ENCODE measurements around the gene CMTM8.

The CMTM8 gene

GRCh38 chr3:32340611-32341365, 102.3 kb downstream of the CMTM8 start:
- no peak for DNase-seq

GRCh38 chr3:32347343-32348125, 109.1 kb downstream of the CMTM8 start:
- no peak for DNase-seq

GRCh38 chr3:32349184-32349583, 110.7 kb downstream of the CMTM8 start:
- no peak for DNase-seq

- peak in 1 of 2 experiments; percentile 51 for DNase-seq
These were observed 114.1 kb downstream of the CMTM8 start for GRCh38 chr3:32352563-32352962.

- no peak for DNase-seq
These were observed 114.9 kb downstream of the CMTM8 start for GRCh38 chr3:32353351-32353750.

GRCh38 chr3:32354362-32354778, 115.9 kb downstream of the CMTM8 start:
- DNase-seq: no peak

GRCh38 chr3:32355751-32356291, 117.3 kb downstream of the CMTM8 start:
- DNase-seq: no peak

- DNase-seq: no peak
These were observed 121.4 kb downstream of the CMTM8 start for GRCh38 chr3:32359766-32360492.

- no peak for DNase-seq
These were observed 122.0 kb downstream of the CMTM8 start for GRCh38 chr3:32360493-32360827.

- DNase-seq: no peak
These were observed 128.3 kb downstream of the CMTM8 start for GRCh38 chr3:32366638-32367397.

GRCh38 chr3:32367442-32367841, 129.0 kb downstream of the CMTM8 start:
- no peak for DNase-seq

GRCh38 chr3:32371461-32372212, 133.2 kb downstream of the CMTM8 start:
- no peak for DNase-seq

GRCh38 chr3:32372213-32372490, 133.7 kb downstream of the CMTM8 start:
- DNase-seq: no peak

GRCh38 chr3:32373276-32373675, 134.8 kb downstream of the CMTM8 start:
- DNase-seq: no peak

- DNase-seq: no peak
These were observed 135.4 kb downstream of the CMTM8 start for GRCh38 chr3:32373844-32374243.

- DNase-seq: peak; percentile 77 to 83
These were observed 136.5 kb downstream of the CMTM8 start for GRCh38 chr3:32374788-32375595.

- no peak for DNase-seq
These were observed 137.1 kb downstream of the CMTM8 start for GRCh38 chr3:32375596-32375930.

- no peak for DNase-seq
These were observed 137.6 kb downstream of the CMTM8 start for GRCh38 chr3:32376115-32376514.

- no peak for DNase-seq
These were observed 141.5 kb downstream of the CMTM8 start for GRCh38 chr3:32379831-32380500.

GRCh38 chr3:32381922-32382321, 143.4 kb downstream of the CMTM8 start:
- DNase-seq: no peak

Measured in AML-193 (cell line).